Hypothalamus (tissue), 51 donors: ENCODE results near the gene CEP68.
A peak's percentile ranks its signal among the peaks of the same experiment; 100 is the strongest.

Source experiments
- DNase-seq, 51 donors: peaks; one replicate each; lab custom pipeline; 2025; lab: John Stamatoyannopoulos, UW

The CEP68 gene

DNA sequence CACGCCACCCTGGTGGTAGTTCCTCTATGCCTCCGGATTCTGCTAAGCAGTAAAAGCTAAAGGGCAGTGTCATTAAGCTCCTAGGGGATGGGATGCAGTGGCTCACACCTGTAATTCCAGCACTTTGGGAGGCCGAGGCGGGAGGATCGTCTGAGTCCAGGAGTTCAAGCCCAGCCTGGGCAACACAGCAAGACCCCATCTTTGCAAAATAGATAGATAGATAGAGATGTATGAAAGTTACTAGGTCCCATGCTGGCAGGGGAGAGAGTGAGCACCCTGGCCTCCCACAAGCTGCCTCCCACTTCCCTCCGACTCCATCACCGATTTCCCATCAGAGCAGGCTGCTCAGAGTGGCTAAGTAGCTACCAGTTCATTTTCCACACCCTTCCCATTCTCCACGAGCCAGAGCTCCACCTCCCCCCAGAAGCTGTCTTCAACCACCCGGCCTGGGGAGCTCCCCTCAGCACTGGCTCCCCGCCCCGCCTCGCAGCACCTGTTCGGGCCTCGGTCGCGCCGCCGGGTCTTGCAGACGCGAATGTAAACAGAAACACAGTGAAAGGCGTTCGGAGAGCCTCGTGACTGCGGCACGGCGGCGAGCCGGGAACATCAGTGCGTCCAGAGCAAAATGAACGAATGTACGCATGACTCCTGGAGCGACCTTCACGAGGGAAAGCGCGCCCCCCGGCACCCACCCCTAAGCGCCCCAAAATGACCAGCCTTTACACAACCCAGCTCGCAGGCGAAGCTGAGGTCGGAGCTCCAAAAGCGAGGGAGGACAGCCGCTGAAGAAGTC is 598 bp upstream of the CEP68 start:
- peak in 14 of 51 donors; percentile 51 to 83 (median 70) for DNase-seq

DNA sequence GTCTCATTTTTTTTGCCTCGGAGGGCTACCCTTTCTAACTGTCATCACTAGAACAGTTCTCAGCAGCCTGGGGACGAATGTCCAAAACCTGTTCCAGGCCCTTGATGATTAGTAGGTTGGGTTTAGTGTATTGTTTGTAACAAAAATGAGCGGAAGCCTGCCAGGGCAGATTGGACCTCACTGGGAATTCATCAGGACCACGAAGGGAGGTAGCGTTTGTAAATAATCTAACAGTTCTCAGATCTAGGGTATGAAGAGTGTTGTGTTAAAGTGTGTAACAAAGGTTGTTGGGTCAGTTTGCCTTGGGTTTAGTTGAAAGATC is 799 bp downstream of the CEP68 start:
- DNase-seq, result no peak

DNA sequence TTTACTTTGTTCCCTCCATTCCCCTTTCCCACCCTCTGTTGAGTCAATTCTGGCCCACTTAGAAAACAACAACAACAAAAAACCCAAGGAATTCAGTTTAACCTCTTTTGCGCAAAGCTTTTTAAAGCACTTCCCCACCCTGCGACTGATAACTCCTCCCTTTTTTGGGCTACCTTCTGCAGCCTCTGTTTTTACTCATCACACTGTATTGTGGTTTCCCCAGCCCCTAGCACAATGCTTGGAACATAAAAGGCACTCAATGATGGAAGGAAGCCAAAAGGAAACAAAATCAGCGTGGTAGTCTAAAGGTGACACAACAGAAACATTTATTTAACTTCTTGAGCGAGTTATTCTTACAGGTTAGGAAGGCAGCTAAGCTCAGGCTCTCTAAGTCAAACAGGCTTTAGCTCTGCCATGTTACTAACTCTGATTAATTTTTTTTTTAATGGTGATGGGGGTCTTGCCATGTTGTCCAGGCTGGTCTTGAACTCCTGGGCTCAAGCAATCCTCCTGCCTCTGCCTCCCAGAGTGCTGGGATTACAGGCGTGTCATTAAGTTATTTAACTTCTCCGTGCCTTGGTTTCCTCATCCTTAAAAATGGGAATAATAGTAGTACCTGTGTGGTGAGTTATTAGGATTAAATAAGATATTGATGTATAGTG is 1.3 kb downstream of the CEP68 start:
- DNase-seq, result no peak

DNA sequence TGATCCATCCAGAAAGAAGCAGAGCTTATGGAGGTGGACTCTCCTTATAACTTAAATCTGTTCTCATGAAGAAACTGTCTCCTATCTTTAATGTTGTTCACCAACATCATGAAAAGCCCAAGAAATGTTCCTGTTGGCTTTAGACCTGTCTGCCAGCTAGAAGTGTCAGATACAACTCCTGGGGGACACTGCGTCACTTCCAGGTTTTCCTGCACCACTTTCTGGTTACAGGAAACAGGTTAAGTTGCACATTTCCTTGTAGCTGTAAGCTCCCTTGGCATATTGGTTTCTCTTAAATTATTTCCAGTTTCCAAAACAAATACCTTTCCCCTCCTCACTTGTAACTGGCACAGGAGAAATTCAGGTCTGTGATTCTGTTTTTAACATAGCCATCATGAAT is 2.9 kb downstream of the CEP68 start:
- no peak for DNase-seq

DNA sequence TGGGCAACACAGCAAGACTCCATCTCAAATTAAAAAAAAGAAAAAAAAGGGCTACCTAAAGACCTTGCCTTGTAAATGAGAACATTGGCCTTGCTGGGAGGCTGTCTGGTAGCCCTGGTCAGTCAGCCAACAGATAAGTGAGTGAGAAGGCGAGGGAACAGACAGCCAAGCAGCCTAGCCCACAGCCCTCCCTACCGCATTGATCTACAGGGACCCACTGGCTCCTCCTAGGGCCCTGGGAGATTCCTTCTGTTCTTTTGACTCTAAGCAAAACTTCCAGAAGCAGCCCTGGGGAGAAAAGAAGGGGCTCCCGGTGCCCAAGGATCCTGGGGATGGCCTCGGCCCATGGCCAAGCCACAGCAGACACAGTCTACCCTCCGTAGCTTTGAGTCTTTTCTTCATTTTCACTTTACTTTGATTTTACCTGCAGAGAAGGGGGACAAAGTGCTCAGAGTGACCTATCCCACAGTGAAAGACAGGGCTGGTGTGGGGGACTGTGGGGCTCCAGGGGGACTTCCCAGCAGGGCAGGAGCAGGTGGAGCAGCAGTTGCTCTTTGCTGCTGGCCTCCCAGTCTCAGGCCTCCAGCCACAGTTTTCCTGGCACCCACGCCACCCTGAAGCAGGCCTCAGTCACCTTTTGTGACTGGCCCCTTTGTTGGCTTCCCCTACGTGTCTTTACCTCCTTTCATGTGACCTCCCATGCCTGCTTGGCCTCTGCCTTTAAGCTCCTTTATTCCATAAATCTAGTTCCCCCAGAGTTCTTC is 5.1 kb downstream of the CEP68 start:
- DNase-seq, result no peak

DNA sequence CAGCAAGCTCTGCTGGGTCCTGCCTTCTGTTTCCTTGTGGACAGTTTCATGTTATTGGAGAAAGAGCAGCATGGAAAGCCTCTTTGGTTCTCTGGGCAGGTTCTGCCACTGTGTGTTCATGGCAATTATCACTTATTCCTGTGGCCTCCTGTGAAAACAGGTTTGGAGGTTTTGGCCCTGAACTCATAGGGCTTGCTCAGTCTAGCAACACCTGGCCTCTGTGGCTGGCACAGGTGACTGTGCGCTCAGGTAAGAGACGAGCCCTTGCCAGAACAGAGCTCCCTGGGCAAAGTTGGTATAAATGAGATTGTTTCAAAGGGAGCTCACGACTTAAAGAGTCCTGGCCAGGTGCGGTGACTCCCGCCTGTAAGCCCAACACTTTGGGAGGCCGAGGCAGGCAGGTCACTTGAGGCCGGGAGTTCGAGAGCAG is 5.7 kb downstream of the CEP68 start:
- no peak for DNase-seq

DNA sequence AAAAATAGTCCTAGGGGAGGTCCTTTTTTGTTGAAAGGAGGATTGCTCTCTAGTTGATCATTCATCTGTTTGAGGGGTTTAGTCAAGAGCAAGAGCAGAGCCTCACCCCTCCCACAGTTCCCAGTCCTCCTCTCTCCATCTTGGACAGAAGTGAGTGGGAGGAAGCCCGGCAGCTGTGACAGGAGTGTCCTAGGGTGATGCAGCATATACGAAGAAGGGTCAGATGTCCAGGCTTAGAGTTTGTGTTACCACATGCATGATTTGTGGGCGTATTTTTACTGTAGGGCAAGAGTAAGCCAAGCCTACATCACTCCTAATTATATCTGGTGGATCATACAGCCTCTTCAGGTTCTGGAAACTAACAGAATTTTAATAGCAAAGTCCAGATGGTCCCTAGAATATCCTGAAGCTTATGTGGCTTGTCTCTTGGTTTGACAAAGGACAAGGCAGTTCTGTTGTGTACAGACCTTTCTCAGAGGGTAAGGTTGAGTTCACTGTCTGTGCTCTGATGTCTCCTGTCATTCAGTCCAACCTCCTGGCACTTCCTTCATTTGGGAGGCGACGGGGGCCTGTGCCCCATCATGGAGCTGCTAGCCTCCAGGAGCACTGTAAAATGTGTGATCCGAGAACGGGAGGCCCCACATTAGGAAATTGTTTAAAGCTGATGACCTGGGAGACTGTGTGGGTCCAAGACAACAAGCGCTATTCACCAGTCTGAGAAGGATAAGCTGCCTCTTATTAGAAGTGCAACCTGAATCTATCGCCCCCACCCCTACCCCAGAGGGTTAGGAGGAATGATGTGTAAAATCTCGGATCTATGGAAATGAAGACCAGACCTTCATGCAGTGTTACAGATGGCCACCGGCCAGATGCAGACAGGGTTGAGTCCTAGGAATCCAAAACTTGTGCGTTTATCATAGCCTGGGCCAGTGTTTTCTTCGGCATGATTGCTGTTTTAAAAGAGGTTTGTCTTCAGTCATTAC is 6.9 kb downstream of the CEP68 start:
- no peak for DNase-seq

DNA sequence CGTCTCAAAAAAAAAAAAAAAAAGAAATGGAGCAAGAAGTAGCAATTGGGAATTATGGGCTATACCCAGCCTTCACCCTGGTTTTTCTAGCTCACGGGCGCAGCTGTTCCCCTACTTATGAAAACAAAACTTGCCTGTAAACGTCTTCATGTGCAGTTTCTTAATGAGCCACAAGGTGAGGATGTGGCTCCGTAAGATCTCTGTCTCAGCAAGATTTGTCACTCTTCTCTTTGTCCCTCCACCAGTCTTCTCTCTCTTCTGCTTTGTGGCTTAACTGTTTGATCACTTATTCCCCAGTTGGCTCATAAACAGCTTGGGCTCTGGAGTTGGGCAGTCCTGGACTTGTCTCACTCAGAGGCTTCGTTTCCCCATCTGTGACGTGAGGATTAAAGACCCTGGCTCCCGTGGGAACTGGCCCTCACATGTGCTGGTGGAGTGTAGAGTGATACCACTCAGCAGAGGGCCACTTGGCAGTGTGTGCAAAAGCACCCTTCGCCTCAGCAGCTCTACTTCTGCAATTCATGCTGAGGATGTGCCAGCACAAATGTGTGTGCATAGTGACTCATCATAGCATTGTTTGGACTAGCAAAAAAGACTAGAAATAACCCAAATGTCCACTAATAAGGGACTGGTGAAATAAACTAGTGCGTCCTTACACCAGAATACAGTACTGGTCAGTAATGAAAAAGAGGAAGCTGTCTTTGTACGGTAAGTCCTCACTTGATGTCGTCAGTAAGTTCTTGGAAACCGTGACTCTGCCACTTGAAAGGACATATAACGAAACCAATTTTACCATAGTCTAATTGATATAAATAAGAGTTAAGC is 8.7 kb downstream of the CEP68 start:
- DNase-seq, result peak in 38 of 51 donors; percentile 9 to 72 (median 50)

DNA sequence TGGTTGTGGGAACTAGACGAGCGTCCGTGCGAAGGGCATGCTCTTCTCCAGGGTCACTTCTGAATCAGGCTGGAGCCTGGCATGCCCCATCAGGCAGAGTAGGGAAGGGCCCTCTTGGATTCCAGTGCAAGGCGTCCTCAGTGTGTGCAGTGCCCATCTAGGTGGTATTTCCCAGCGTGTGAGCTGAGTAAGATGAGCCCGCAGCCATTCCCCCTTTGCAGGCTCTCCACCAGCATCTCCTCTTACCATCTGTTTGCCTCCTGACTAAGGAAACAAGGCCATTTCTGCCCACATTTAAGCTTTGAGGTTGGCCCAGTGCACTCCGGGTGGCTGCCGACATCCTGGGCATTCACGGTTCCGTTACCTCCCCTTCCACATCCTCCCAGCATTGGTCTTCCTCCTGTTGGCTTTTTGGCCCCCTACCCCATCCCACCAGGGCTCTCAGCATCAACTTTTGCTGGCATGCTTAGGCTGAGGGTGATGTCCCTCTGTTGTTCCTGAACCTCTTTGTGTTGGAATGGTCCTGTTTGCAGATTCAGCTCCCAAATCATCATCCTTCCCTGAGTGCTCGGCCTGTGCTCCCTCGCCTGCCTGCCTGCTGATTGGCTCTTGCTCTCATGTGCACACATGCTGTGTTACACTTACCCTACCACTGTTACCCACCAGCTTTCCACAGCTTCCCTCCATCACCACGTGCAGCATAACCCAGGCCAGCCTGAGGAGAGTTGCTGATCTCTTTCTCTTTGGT is 11.8 kb downstream of the CEP68 start:
- no peak for DNase-seq

DNA sequence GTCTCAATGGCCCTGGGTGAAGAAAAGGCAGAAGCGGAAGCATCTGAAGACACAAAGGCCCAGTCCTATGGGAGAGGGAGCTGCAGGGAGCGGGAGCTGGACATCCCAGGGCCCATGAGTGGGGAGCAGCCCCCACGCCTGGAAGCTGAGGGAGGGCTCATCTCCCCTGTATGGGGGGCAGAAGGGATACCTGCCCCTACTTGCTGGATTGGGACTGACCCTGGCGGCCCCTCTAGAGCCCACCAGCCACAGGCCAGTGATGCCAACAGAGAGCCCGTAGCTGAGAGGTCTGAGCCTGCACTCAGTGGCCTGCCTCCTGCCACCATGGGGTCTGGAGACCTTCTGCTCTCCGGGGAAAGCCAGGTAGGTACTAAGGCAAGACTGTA is 13.2 kb downstream of the CEP68 start:
- no peak for DNase-seq

DNA sequence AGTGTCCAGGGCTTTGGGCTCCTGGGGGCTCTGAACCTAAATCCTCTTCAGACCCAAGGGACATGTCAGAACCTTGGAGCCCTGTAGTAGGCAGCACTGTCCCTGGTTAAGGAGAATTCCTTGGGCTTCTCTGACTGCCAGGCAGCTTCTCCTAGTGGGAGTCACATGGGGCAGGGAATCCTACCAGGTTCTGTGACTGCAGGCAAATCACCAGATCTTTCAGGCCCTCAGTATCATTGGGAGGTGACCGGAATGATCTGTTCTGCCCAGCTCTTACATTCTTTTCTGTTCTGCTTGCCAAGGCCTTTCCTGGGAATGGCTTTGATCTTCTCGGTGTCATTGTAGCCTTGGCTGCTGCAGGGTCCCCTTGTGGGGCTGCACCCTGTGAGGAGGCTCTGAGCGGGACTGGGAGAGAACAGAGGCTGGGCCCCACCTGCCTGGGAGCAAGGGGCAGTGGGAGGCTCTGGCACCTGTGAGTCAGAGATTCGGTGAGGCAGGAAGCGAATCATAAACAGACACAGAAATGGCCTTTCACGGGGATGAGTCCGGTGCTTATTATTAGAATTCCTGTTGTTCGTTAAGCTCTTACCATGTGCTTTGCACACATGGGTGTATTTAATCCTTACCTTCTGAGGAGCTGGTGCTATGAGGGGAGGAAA is 14.1 kb downstream of the CEP68 start:
- DNase-seq, result peak in 3 of 51 donors; percentile 19 to 50 (median 39)

DNA sequence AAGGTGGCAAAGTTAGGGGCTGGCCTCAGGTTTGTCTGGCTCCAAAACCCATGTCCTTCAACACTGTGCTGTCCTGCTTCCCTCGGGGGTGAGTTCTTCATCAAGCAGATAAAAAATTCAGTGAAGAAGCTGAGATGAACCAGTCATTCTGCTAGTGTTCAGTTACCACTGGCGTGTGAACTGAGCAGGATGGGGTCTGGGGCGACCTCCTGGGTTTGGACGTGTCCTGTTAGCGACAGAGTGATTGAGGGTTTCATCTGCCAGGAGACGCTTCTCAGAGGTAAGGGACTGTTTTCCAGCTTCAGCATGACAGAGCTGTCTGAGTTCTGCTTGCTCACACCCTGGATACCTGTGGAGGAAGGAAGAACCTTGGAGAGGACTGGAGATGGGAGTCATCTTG is 14.6 kb downstream of the CEP68 start:
- DNase-seq, result no peak

DNA sequence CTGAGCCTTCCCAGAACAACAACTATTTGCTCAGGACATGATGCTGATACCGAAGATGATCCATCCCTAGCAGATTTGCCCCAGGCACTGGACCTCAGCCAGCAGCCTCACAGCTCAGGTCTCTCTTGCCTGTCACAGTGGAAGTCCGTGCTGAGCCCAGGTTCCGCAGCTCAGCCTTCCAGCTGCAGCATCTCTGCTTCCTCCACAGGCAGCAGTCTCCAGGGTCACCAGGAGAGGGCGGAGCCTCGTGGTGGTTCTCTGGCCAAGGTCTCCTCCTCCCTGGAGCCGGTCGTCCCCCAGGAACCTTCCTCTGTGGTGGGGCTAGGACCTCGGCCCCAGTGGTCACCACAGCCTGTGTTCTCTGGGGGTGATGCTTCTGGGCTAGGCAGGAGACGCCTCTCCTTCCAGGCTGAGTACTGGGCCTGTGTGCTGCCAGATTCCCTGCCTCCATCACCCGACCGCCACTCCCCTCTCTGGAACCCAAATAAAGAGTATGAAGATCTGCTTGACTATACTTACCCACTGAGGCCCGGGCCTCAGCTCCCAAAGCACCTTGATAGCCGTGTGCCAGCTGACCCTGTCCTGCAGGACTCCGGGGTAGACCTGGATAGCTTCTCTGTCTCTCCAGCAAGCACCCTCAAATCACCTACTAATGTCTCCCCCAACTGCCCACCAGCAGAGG is 15.4 kb downstream of the CEP68 start:
- DNase-seq, result no peak

DNA sequence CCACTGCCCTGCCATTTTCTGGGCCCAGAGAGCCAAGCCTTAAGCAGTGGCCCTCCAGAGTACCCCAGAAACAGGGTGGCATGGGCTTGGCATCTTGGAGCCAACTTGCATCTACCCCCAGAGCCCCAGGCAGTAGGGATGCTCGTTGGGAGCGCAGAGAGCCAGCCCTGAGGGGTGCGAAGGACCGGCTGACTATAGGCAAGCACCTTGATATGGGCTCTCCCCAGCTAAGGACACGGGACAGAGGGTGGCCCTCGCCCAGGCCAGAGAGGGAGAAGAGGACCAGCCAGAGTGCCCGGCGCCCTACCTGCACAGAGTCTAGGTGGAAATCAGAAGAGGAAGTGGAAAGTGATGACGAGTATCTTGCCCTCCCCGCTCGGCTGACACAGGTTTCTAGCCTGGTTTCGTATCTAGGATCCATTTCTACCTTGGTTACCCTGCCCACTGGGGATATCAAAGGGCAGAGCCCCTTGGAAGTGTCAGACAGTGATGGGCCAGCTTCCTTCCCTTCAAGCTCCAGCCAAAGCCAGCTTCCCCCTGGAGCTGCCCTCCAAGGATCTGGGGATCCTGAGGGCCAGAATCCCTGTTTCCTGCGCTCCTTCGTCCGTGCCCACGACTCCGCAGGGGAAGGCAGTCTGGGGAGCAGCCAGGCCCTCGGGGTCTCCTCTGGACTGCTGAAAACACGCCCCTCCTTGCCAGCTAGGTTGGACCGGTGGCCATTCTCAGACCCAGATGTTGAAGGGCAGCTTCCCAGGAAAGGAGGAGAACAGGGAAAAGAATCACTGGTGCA is 16.2 kb downstream of the CEP68 start:
- DNase-seq, result no peak

DNA sequence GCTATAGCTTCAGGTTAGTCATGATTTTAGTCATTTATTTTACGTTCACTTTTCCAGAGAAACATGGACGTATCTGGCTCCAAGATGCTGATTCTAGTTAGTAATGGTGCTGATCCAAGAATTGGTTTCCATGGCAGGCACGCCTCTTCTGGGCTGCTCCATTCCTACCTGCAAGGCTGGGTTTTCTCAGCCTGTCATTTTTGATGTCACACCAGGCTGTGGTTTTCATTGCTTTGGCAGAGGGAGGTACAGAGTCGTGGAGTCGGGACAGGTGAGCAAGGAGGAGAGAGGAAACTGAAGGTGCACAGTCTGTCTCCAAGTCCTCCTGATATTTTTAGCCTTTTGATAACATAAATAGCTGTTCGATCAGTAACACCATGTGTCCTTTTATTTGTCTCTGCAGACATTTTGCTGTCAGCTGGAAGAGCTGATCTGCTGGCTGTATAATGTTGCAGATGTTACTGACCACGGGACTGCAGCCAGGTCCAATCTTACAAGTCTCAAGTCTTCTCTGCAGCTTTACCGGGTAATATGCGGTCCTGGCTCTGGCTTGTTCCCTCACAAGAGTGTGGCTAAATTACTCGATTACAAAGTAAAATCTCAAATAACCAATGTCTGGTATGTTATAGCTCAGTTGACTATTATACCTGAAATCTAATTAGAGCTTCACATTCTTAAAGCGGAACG is 17.8 kb downstream of the CEP68 start:
- no peak for DNase-seq

DNA sequence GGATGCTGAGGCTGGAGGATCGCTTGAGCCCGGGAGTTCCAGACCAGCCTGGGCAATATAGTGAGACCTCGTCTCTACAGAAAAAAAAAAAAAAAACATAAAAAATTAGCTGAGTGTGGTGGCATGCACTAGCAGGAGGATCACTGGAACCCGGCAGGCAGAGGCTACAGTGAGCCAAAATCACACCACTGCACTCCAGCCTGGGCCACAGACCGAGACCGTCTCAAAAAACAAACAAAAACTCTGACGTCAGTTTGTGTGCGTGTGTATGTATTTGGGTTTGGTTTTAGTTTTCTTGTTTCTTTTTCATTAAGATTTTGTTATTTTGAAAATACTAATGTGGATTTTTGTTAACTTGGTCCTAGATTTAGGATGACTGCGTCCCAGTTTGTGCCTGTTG is 19.0 kb downstream of the CEP68 start:
- DNase-seq, result no peak
